Effector CD8-positive, alpha-beta T cell (primary cell): ENCODE measurements around the gene OR8I2.
"Not testable (repeated sequence)": the region's sequence is repeated elsewhere in the genome, so short reads cannot be mapped to it uniquely, and the experiment has no call there.

Source experiments
- DNase-seq: peaks from one replicate; lab custom pipeline; 2025; lab: John Stamatoyannopoulos, UW
- total RNA-seq, 4 experiments: gene quantifications; one replicate each; lab custom pipeline; 2026; lab: John Stamatoyannopoulos, UW

OR8I2 gene
- 0 reads per million in 4 experiments for total RNA-seq

DNA sequence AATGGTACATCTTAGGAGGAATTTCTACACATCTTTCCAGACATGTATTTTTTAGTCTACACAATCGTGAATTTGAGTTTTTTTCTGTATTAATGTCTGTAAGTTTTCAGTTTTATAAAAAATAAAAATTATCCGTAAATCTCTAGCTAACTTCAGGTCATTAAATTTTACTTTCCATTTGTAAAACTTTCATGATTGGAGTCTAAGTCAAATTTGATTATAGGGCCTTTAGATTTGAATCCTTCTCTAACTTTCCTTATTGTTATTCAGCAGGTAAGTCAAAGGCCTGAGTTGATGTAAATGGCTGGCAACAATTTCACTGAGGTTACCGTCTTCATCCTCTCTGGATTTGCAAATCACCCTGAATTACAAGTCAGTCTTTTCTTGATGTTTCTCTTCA, at the start of gene OR8I2:
Gene OR8I2, plus strand, starts transcription at position 301 of the 400 bp plus-strand sequence. Its CDS starts 0 bp downstream, at position 301.
- DNase-seq: no peak

DNA sequence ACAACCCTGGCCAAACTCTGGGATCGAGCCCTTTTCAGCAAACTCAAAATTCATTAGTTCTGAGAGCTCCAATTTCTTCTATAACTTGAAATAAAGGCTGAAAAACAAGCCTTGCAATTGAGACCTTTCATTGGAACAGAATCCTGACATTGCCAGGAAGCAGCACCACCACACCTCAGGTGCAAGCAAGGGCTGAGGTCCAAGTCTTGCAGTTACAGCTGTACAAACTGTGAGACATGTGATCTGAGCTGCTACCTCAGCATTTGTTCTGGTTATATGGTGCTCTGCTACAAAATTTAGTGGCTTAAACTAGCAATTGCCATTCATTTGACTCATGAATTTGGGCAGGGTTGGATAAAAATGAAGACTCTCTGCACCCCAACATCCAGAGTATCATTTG, 47.6 kb upstream of the OR8I2 start:
- DNase-seq: no peak

DNA sequence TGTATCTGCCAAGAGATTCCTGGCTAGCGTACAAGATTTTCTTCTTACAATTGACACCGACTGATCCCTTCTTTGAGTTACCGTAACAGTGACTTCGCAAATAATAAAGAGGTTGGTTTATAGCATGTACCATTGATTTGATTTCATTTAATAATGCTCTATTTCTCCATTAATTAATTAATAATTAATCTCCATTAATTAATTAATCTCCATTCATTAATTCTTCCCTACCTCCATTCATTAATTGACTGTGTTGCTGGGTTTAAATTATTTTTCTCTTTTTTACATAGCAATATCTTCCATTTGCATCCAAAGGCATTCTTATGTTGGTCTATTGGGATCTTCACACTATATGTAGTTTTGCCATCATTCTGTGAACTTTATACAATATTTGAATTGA, 44.6 kb upstream of the OR8I2 start:
- DNase-seq: no peak

DNA sequence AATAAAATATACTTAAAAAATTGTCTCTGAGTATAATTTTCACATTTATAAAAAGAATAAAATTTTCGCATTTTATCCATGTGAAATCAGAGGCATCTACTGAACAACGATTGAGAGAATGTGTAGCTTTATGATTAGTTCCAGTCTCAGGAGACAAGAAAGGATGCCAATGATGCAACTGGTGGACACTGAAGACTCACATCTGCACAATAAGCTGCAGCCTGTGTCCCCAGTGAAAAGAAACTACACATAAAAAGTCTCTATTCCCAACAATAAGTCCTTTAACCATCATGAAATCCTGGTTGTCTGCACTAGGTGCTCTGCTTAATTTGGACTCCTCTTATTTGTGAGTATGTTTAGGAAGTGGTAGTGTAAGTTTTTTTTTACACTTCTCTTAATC, 43.6 kb upstream of the OR8I2 start:
- no peak for DNase-seq

DNA sequence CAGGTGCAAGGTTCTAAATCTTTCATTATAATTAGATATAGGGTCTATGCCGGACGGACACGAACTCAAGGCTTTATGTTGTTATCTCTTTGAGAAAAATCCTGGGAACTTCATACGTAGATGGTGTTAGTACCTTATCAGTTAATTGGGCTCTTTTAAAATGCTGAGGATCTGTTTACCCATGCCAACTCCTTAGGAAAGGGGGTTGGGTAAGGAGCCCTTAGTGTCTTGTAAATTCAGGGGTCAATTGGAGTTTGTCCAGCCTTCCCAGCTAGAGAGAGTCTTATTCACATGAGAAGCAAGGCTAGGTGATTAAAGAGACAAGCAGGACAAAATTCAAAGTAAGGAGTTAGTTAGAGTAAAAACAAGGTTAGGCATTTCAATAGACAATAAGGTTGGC, 36.7 kb upstream of the OR8I2 start:
- DNase-seq: not testable (repeated sequence)

DNA sequence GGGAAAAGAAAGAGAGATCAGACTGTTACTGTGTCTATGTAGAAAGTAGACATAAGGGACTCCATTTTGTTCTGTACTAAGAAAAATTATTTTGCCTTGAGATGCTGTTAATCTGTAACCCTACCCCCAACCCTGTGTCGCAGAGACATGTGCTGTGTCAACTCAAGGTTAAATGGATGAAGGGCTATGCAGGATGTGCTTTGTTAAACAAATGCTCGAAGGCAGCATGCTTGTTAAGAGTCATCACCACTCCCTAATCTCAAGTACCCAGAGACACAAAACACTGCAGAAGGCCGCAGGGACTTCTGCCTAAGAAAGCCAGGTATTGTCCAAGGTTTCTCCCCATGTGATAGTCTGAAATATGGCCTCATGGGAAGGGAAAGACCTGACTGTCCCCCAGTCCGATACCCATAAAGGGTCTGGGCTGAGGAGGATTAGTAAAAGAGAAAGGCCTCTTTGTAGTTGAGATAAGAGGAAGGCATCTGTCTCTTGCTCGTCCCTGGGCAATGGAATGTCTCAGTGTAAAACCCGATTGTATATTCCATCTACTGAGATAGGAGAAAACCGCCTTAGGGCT, 35.4 kb upstream of the OR8I2 start:
- DNase-seq: not testable (repeated sequence)

DNA sequence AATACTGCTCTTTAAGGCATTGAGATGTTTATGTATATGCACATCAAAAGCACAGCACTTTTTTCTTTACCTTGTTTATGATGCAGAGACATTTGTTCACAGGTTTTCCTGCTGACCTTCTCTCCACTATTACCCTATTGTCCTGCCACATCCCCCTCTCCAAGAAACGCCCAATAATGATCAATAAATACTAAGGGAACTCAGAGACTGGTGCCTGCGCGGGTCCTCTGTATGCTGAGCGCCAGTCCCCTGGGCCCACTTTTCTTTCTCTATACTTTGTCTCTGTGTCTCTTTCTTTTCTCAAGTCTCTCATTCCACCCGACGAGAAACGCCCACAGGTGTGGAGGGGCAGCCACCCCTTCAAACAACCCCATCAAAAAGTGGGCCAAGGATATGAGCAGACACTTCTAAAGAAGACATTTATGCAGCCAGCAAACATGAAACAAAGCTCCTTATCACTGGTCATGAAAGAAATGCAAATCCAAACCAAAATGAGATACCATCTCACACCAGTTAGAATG, 34.8 kb upstream of the OR8I2 start:
- DNase-seq: not testable (repeated sequence)

DNA sequence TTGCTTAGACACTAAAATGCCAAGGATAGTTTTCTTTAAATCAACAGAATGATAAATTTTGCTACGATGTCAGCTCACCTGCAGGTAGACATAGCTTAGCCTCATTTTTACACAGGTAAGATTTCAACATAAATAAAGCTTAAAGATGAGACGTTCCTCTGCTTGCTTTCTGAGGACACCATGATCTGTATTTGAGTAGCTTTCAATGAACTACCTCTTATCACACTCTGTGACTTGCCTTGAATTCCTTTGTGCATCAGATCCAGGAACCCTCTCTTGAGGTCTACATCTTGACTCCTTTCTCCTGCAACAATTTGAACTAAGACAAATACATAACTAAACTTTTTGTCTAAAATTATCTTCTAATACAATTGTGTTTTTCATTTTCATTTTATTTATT, 26.1 kb upstream of the OR8I2 start:
- DNase-seq: no peak

DNA sequence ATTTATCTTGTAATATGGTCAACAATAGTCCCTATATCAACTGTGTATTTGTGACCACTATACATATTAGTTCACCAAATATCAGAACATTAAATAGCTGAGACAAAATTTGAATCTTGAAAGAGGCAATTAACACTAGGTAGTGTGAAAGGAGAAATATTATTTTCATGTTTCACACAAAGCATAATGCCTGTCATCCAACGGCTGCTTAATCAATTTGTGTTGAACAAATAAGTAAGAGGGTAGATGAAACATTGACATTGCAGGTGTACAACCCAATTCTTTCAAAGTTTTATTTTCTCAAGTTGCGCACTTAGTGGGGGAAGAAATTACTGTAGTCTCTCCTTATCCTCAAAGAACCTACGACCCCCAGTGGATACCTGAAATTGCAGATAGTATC, 3.4 kb upstream of the OR8I2 start:
- no peak for DNase-seq

DNA sequence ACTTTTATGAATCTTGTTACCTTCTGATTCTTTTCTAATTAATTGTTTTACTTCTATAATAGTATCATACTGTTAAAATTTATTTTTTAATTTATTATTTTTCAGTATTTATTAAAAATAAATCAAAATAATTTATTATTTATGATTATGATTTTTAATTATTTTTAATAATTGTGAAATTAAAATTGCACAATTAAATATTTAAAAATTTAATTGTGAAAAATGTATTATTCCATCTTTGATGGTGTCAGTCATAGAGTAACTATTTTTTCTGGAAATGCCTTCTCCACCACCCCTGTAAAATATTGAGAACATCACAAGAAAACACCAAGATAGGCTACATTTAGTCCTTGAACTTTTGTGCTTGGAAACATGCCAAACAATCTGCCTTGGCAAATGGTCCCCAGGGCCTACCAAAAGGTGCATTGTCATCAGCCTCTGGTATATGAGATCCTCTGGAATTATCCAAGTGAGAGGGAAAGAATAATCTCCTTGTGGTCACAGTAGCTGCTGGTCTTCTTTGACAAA, 10.2 kb downstream of the OR8I2 start, which contains the start of gene OR8H2:
Gene OR8H2, plus strand, starts transcription at position 478 of the 528 bp plus-strand sequence. CDS start 1,356 bp downstream, outside the sequence.
- no peak for DNase-seq

DNA sequence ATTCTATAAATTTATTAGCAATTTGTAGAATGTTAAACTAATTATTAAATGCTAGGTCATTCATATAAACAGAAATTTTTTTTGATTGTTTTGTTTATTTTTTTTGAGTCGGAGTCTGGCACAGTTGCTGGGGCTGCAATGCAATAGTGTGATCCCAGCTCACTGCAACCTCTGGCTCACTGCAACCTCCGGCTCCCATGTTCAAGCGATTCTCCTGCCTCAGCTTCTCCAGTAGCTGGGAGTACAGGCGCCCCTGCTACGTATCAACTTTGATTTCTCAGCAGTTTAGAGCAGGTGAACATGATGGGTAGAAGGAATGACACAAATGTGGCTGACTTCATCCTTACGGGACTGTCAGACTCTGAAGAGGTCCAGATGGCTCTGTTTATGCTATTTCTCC, 29.0 kb downstream of the OR8I2 start, which contains the start of gene OR8H3:
Gene OR8H3, plus strand, starts transcription at position 301 of the 400 bp plus-strand sequence. Its CDS starts 0 bp downstream, at position 301.
- DNase-seq: no peak

DNA sequence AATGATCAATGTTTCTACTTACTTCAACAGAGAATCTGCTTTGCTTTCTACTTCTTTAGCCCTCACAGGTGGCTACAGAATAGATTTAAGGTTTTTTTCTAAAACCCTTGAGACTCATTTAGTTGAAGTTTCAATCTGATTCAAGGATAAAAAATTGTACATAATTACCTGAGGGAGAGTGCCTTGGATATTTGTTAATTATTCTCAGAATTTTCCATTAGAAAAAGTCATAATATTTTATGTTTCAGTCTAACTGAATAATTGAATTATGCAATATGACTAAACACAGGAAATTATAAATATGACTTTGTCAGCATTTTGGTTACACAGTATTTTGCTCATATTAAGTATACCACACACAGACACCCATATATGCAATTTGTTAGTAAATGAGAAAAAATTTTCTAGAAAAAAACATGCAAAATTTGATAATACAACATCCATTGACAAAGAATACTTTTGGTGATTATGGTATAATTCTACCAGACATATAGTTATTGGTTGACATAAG, 47.1 kb downstream of the OR8I2 start, which contains the start of gene OR8J3:
Gene OR8J3, minus strand, starts transcription at position 51 of the 511 bp plus-strand sequence. CDS start 2,483 bp downstream, outside the sequence.
- no peak for DNase-seq

DNA sequence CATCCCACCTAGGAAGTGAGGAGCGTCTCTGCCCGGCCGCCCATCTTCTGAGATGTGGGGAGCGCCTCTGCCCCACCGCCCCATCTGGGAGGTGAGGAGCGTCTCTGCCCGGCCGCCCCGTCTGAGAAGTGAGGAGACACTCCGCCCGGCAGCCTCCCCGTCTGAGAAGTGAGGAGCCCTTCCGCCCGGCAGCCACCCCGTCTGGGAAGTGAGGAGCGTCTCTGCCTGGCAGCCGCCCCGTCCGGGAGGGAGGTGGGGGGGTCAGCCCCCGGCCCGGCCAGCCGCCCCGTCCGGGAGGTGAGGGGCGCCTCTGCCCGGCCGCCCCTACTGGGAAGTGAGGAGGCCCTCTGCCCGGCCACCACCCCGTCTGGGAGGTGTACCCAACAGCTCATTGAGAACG, 50.6 kb downstream of the OR8I2 start:
- not testable (repeated sequence) for DNase-seq
